Measurements from ENCODE around the gene ZNF331.

Gene ZNF331

DNA sequence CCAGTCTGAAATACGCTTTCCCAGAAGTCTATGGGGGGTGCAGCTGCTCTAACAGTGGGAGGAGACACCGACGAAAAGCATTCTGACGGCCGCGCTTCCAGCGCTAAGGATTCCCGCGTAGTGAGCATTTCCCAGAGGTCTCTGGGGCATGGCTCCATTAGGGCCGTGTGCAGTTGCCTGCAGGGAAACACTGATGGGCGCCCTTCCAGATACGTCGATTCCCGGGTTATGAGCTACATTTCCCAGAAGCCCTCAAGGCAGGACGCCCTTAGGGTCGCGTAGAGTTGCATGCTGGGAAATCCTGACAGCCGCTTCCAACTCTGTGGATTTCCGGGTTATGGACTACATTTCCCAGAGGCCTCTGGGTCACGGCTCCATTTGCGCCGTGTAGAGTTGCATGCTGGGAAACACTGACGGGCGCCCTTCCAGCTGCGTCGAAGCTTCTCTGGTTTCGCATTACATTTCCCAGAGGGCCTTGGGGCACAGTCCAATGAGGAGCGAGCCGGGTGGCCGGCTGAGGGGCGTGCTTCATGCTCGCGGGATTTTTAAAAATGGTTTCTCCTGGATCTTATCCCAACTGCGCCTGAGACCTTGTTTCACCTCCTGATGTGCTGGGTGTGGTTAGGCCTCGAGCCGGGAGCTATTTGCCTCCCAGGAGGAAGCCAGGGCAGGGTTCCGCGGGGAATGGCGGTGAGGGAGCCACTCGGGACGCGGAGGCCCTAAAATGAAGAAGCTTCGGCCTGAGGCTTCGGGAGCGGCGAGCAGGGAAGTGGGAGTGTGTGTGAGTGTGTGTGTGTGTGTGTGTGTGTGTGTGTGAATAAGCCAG, 17.2 kb upstream of the ZNF331 start:
- peak; percentile 98 for DNase-seq (ENCODE audit: low read depth)

DNA sequence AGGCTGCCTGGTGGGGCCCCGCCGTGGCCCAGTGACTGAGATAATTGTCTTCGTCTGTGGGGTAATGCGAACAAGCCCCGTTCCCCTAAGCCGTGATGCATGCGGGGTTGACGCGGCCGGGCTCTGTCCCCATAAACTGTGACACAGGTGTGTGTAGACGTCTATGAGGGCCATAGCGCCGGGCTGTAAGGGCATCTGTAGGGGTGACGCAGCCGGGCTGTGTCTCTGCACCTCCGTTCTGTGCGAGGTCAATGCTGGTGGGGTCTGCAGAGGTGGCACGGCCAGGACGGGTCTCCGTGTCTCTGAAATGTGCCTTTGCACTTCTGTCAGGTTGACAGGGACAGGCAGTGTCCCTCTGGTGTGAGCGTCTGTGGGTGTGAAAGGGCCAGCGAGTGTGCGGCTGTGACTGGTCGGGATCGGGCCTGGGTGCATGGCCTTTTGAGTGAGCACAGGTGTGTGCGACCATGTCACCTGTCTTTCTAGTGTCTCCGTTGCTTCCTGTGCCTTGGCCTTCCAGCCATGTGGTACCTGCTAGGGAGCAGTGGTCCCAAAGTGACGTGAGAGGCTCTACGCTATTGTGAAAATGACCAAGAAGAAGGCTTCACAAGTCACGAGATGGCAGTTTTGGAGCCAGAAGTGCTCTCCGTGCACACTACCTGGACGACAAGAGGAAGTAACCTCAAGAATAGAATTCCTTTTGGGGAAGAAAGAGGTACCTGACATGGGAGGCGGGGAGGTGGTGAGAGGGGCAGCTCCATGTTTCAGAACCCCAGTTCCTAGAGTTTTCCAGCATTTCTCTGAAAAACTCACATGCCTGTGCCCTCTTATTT, 16.4 kb upstream of the ZNF331 start:
- no peak for DNase-seq (ENCODE audit: low read depth)

DNA sequence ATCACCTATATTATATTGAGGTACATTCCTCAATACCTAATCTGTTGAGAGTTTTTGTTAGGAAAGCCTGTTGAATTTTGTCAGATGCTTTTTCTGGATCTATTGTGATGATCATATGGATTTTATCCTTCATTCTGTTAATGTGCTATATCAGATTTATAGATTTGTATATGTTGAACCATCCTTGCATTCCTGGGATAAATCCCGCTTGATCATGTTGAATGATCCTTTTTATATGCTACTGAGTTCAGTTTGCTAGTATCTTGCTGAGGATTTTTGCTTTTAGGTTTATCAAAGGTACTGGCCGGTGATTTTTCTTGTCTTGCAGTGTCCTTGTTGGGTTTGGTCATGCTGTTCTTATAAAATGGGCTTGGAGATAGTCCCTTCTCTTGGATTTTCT, 12.0 kb upstream of the ZNF331 start:
- no peak for DNase-seq (ENCODE audit: low read depth)

DNA sequence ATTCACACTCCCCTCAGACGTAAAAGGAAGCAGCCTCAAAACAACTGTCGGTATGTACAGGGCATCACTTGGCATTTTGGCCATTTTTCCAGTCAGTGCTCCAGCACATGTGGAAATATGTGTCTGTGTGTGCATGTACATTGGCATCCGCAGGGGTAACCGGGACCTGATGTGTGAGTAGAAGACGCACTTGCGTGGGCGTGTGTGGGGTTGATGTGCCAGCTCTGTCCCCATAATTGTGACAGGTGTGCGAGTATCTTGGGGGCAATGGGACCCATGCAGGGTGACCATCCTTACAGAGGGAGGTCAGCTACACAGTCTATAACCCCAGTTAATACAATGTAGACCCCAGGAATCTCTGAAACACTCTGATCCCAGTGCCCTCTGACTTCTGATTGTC, 7.3 kb upstream of the ZNF331 start:
- DNase-seq (ENCODE audit: low read depth), result no peak

DNA sequence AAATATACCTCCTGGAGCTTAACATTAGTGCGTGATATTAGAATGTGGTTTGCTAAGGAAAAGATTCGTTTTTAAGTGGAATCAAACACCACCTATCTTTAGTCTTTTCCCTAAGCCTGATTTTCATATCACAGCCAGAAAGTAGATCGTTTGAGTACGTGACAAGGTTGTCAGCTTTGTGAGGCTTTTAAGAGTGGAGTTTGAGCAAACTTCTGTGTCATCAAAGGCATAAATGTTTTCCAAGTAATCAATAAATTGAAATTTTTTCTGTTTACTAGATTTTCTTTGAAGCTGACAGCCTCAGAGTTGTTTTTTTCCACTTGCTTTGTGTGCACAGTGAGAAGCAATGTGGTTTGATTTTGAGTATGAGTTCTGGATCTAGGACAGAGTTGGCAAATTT, 6.5 kb upstream of the ZNF331 start:
- DNase-seq (ENCODE audit: low read depth), result no peak

DNA sequence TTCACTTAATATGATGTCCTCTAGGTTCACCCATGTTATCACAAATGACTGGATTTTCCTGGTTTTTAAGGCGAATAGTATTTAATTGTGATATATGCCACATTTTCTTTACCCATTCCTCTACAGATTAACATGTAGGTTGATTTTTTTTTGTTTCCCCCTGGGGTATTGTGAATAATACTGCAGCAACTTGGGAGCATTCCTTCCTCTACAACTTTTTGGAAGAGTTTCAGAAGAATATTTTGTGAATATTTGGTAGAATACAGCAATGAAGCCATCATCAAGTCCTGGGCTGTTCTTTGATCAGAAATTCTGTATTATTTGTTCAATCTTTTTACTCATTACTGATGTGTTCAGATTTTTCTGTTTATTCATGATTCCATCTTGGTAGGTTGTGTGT, 5.6 kb upstream of the ZNF331 start:
- no peak for DNase-seq (ENCODE audit: low read depth)

DNA sequence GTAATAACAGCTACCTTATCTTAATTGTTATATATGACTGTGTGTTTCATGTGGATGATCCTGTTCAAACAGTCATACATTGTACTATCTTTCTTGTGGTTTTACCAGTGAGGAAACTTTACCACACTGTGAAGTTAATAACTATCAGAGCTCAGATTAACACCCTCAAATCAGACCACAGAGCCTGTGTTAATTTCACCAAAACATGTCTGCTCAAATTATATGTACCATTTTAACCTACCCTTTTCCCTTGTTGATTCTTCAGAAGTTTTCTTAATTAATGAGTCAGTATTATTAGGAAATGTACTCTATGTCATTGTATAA, 1.8 kb upstream of the ZNF331 start:
- DNase-seq (ENCODE audit: low read depth), result no peak

DNA sequence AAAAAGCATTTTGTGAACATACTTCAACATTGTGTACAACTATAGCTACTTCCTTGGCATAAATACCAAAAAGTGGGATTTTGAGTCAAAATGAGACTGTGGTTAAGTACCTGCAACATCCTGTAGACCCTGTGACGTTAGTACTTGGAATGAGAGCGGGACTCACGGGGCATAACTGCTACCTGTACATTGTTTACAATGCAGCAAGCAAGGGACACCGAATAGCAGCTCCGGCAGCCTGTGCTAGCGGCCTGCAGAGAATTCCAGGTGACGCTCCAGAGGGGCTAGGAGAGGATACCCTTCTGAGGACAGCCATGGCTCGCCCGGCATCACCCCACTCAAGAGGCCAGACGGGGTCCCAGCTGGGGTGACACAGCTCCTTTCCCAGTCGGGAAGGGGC, 824 bp upstream of the ZNF331 start:
- no peak for DNase-seq (ENCODE audit: low read depth)

DNA sequence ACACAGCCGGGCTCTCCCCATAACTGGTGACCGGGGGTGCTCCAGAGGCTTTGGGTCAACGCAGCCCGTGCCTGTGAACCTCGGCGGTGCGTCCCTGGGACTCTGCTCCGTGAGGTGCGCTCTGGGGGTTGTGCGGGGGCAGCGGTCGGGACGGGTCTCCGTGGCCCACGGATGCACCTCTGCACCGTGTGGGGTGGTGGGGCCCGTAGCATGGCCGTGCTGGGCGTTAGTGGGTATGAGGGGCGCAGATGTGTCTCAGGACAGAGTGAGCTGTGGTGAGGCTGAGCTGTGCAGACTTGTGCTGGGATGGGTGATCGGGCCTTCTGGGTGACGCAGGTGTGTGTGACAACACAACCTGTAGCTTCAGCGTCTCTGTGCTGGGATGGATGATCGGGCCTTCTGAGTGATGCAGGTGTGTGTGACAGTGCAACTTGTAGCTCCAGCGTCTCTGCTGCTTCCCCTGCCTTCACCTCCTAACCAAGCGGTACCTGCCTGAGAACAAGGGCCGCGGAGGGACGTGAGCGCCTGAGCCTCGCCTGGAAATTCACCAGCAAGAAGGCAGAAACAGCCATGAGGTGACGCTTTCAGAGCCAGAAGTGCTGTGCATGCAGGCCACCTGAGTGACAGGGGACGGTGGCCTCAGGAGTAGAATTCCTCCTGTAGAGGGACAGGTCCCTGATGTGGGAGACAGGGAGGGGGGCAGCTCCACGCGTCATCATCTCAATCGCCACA, 599 bp downstream of the ZNF331 start:
- DNase-seq (ENCODE audit: low read depth), result no peak

DNA sequence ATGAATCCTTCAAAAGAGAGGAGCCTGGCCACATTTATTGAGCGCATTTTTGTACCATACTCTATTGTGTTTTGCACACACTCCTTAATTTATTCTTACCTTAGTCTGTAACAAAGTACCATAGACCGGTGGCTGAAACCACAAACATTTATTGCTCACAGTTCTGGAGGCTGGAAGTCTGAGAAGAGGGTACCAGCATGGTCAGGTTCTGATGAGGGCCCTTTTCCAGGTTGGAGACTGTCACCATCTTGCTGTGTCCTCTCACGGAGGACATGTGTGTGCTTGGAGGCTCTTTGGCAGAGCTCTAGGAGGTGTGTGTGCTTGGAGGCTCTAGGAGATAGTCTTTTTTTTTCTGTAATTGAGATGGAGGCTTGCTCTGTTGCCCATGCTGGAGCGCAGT, 2.1 kb downstream of the ZNF331 start:
- DNase-seq (ENCODE audit: low read depth), result no peak

DNA sequence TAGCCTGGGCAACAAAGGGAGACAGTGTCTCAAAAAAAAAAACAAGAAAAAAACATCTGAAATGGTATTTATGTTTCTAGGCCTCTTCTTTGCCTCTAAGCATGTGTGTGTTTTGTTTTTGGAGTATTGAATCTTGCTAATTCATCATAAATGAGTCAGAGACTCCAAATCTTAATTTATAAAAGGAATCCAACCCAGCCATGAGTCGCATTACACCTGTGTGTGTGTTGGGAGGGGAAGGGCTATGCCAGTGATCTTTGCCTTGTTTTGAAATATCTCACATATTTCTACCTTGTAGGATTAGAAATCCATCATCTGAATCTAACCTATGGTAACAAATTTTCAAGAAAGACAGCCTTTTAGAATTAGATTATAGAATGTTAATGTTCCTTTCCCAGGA, 4.0 kb downstream of the ZNF331 start:
- no peak for DNase-seq (ENCODE audit: low read depth)

DNA sequence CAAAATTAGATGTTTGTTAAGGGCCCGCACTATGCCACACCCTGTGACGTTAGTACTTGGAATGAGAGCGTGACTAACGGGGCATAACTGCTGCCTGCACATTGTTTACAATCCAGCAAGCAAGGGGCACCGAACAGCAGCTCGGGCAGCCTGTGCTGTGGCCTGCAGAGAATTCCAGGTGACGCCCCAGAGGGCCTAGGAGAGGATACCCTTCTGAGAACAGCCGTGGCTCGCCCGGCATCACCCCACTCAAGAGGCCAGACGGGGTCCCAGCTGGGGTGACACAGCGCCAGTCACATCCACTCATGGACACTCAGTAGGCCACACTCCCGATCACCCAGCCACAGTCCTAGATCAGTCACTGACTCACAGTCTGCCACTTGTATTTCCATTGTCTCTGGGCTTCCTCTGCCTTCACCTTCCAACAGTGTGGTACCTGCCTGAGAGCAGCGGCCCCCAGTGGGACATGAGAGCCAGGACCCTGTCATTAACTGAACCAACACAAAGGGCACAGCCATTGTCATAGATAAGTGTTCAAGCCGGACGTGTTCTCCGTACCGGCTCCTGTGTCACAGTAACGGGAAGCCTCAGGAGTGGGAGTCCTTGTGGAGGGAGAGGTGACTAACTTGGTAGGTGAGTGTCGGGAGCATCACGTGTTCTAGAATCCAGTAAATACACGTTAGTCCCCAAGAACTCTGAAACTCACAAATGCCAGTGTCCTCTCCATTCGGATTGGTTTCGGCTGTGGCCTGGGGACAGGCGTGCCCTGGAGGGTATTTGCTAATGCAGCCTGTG, 7.5 kb downstream of the ZNF331 start:
- peak; percentile 51 for DNase-seq (ENCODE audit: low read depth)

DNA sequence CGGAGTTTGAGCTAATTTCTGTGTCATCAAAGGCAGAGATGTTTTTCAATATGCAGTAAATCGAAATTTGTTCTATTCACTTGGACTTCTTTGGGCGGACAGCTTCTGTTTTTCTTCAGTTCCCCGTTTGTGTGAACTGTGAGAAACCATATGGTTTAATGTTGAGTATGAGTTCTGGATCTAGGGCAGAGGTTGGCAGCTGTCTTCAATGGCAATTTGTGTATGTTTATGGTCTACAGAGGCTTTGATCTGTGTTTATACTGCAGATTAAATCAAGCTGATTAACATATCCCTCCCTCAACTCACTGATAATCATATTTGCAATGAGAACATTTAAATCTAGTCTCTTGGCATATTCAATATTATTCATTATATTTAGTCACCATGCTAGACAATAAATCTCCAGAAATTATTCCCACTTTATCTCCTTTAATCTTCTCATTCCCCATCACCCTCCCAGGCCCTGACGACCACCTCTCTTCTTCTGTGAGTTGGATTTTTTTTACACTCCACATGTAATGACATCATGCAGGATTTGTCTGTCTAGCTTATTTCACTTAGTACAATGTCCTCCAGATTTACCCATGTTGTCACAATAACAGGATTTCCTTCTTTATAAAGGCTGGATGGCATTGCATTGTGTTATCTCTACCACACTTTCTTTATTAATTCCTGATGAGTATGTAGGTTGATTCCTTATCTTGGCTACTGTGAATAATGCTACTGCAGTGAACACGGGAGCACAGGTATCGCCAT, 9.0 kb downstream of the ZNF331 start:
- DNase-seq (ENCODE audit: low read depth), result no peak

DNA sequence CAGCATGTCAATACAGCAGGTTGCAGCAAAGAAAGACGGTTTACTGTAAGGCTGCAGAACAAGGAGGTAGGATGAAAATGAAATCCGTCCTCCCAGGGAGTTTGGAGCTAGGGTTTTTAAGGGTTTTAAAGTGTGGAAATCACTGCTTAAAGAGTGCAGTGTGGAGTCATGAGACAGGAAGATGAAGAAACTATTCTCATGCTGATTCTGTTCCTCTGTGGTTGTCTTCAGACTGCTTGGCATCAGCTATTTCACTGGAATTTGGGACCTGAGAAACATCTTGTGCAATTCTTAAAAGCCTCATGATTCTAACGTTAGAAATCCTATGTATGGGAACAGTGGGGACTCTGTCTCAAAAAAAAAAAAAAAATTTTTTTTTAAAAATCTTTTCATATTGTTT, 11.4 kb downstream of the ZNF331 start:
- peak; percentile 57 for DNase-seq (ENCODE audit: low read depth)

DNA sequence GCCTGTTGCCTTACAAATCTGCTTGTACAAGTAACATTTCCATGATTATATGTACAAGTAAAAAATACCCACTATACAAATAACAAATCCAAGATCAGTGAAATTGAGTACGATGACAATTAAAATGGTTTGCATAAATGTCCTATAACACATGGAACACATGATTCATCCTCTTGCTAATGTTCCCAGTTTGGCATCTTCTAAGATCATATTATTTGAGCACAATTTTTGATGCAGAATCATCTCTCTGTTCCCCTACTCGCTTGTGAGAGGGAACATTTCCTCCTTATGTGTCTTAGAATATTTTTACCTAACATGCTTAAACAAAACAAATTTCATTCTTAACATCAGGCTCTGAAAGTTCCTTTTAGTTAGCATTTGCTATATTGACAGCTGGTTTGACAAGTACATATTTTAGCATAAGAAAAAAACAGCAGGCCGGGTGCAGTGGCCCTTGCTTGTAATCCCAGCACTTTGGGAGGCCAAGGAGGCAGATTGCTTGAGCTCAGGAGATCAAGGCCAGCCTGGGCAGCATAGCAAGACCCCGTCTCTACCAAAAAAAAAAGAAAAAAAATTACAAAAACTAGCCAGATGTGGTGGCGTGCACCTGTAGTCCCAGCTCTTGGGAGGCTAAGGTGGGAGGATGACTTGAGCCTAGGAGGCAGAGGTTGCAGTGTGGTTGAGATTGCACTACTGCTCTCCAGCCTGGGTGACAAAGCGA, 14.2 kb downstream of the ZNF331 start:
- no peak for DNase-seq (ENCODE audit: low read depth)

DNA sequence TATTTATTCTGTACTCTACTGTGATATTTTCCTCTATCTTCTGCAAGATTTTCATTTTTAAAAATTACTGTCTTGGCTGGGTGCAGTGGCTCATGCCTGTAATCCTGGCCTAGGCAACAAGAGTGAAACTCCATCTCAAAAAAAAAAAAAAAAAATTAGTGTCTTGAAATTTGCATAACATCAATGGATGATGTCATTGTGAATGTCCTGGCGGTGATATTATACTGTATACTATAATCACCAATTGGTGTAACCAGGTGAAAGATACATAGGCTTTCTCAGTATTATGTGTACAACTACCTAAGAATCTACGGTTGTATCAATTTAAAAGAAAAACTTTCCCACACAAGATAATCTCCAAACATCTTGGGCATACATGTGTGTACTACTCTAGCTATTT, 15.2 kb downstream of the ZNF331 start:
- no peak for DNase-seq (ENCODE audit: low read depth)

DNA sequence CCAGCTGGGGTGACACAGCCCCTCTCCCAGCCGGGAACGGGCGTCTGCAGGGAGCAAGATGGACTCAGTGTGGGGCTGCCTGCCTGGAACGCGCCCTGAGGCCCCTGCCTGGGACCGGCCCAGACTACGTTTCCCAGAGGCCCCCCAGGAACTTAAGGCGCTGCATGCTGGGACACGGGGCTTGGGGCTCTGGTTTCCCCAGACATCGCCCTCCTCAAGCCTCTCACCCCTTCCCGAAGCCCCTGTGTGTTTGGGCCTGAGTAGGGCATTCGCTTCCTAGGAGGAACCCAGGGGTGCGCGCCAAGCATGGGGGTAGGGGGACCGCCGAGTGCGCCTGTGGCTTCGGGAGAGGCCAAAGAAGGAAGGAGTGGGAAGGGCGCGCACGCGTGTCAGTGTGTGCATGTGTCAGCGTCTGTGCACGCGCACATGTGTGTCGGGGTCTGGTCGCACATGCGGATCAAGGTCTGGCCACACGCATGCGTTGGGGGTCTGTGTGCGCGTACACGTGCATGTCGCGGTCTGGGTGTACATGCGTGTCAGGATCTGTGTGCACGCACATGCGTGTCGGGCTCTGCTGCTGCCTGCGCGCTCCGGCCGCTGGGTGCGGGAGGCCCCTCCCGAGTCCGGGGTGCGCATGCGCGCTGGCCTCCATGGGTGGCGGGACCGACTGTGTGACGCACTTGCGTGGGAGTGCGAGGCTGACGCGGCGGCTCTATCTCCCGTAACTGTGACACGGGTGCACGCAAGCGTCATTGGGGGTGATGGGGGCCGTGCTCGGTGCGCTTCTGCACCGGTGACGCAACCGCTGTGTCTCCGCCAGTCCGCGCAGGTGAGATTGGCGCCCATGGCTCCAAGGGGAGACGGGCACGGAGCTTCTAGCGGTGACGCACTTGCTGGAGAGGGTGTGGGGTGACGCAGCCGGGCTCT, 16.2 kb downstream of the ZNF331 start:
- peak; percentile 58 for DNase-seq (ENCODE audit: low read depth)

DNA sequence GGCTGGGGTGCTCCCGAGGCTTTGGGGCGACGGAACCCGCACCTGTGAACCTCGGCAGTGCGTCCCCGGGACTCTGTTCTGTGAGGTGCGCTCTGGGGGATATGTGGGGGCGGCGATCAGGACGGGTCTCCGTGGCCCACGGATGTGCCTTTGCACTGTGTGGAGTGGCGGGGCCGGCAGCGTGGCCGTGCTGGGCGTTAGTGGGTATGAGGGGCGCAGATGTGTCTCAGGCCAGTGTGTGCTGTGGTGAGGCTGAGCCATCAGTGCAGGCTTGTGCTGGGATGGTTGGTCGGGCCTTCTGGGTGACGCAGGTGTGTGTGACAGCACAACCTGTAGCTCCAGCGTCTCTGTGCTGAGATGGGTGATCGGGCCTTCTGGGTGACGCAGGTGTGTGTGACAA, 16.9 kb downstream of the ZNF331 start:
- DNase-seq (ENCODE audit: low read depth), result no peak

DNA sequence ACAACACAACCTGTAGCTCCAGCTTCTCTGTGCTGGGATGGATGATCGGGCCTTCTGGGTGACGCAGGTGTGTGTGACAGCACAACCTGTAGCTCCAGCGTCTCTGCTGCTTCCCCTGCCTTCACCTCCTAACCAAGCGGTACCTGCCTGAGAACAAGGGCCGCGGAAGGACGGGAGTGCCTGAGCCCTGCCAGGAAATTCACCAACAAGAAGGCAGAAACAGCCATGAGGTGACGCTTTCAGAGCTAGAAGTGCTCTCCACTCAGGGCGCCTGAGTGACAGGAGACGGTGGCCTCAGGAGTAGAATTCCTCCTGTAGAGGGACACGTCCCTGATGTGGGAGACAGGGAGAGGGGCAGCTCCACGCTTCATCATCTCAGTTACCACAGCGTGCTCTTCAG, 17.4 kb downstream of the ZNF331 start:
- no peak for DNase-seq (ENCODE audit: low read depth)

DNA sequence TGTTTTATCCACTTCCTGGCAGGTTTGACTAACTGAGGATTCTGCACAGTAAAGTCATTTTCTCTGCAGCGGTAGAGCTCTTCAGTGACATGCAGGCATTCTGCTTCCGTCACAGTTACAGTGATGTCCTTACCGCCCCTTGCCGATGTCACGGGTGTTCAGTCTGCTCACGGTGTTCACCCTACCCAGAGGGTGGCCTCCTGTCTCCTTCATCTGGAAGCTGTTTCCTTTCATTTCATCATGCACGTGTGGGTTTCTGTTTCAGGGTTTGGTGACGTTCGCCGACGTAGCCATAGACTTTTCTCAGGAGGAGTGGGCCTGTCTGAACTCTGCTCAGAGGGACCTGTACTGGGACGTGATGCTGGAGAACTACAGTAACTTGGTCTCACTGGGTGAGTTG, 33.4 kb downstream of the ZNF331 start:
- no peak for DNase-seq (ENCODE audit: low read depth)

Measured in GM04504 (cell line).